NCI-H2107 (cell line): Measurements from ENCODE around the gene STIM2.

ENCODE experiments used
- DNase-seq: peaks from one replicate; lab custom pipeline; 2025; lab: John Stamatoyannopoulos, UW

STIM2 gene

GRCh38 chr4:27040356-27040755 lies 179.7 kb downstream of the STIM2 start:
- no peak for DNase-seq

DNA sequence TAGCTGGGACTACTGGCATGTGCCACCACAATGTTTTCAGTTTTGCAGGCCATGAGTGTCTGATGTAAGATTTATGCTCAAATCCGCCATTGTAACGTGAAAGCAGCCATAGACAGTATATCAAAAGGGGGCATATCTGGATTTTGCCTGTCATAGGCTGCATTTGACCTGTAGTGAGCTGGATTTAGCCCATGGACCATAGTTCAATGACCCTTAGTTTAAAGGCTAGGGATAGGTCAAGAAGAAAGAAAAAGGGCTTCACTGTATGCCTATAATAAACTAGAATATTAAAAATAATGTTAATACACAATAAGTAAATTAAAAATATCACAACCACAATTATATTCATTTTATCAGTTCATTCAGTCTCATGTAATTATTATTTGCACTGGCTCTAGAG lies 181.8 kb downstream of the STIM2 start:
- DNase-seq, result no peak

DNA sequence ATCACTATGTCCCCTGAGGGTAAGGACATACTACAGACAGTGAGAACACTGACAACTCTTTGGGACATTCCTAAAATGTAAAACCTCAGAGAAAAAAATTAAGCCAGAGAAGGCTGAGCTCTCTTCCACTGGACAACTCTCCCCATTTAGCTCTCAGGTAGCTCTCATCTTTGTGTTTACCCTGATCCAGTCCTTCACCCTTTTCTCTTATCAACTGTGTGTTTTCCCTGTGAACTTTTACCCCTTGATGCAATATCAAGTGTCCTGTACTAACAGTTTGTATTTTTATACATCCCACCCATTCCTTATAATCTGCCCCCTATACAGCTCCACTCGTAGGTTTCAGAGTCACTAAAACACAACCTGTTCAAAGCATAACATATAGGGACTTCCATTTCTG lies 182.6 kb downstream of the STIM2 start:
- DNase-seq, result no peak

DNA sequence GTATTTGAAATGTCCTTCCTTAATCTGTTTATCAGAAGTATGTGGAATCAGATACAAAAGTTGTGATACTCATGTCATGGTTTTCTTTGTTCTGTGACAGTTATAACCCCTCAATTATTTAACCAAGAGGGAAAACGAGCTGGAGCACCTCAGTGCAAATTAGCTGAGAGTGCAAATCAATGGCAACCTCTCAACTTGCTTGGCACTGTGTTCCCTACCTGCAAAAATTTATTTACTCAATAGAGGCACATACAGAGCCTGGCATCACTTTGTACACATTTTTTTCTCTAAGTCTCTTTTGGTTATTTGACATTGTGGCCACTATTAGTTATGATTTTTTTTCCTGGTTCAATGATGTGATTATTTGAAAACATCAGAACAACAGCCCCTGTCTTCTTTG lies 186.2 kb downstream of the STIM2 start:
- no peak for DNase-seq

- no peak for DNase-seq
These were observed 188.0 kb downstream of the STIM2 start for GRCh38 chr4:27048429-27049238.

DNA sequence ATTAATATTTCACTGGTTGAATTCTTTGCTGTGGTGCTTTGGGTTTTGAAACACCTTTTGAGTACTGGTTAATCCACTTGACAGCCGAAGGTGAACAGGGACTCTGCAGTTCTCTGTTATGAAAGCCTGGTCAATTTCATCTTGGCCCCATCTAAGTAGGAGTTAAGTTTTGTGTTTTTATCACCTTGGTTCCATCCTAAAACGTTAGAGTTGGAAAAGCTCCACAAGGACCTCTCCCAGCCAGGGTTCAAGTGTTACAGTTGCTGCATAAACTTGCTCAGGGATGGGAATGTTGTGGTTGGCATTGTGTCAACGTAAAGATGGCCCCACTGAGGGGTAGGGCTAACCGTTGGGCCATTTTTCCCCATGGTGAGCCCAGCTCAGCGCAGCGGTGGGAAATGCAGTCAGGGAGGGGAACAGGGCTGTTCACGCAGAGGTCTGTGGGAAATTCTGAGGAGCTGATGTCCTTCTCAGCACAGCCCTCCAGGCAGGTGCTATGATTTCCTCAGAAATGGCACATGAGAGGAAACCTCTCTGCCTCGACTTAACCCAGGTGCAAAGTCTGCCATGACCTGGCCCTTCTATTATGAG lies 188.7 kb downstream of the STIM2 start:
- DNase-seq, result no peak

- DNase-seq, result no peak
These were observed 190.1 kb downstream of the STIM2 start for GRCh38 chr4:27050731-27051130.

DNA sequence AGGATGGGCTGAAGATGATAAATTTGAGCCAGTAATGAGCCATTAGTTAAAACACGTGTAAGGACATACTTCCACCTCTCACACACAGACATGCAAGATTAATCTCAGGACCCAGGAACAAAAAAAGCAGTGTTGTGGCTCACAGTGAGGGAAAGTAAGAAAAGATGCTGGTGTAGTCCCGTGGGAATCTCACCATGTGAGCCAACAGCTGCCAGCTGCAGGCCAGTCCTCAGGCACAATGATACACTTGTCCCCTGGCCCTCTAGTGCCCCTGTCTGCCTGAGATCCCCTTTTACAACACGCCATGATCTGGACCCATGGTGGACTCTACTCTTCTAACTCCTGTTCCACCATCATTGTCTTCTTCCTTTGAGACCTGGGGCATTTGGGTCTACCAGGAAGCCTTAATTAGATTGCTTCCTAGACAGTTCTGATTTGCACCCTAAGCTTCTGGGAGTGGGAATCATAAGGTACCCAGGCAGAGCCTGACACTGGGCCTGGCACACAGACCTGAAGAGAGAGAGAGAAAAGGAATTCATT lies 194.7 kb downstream of the STIM2 start:
- no peak for DNase-seq

- DNase-seq, result no peak
These were observed 195.6 kb downstream of the STIM2 start for GRCh38 chr4:27056281-27056680.

DNA sequence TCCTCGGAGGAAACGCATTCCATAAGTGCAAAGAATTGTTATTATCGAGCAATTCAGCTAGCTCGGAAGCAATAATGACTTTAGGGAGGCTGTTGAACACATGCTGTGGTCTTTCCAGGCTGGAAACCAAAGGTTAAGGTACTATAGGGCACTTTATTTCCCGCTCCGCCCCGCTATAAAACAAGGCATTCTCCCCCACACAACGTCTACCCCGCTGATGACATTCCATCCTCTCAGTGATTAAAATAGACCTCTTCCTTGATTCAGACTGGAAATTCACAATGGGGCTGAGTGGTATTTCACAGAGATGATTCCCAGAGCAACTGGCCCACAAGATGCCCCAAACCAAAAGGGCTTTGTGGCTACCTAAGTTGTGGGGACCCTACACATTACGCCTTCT lies 196.4 kb downstream of the STIM2 start:
- no peak for DNase-seq

- no peak for DNase-seq
These were observed 197.0 kb downstream of the STIM2 start for GRCh38 chr4:27057662-27058061.

DNA sequence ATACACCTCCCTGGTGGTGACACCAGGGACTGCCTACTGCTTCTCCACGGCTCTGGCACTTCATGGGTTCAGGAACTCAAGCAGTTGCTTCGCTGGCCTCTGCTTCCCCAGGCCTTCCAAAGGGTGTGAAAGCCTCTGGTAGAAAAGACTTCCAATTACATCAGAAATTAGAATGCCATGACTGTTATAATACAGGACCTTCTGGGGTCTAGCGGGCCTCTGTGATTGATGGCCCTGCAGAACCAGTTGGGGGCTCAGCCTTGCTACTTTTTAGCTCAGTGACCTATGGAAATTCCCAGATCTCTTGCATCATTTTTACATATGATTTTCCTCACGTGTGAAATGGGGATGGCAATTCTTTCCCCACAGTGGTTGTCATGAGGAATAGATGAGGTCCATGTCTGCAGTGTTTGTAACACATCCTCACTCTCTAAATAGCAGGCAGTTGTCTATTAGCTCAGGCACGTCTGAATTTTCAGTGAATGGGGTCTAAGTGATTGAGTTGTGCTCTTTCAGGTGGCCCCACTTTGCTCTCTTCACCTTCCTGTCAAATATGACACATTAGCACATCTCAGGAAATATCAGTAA lies 198.3 kb downstream of the STIM2 start:
- DNase-seq, result no peak

DNA sequence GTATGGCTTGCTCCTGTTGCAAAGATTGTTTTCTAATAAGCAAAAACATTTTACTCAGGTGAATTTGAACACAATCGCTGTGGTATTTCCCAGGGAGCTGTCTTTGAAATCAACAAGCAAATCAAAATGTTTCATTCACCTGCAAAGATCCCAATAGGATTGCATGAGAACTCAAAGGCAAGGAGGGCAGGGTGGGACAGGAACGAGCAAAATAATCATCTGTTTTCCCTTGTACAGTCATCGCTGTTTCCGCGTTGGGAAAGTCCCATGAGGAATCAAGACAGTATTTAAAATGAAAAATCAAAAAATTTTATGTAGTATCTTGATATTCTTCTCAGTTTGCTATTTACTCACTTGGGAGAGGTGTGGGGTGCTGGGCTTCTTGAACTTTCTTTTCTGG lies 198.8 kb downstream of the STIM2 start:
- DNase-seq, result no peak

DNA sequence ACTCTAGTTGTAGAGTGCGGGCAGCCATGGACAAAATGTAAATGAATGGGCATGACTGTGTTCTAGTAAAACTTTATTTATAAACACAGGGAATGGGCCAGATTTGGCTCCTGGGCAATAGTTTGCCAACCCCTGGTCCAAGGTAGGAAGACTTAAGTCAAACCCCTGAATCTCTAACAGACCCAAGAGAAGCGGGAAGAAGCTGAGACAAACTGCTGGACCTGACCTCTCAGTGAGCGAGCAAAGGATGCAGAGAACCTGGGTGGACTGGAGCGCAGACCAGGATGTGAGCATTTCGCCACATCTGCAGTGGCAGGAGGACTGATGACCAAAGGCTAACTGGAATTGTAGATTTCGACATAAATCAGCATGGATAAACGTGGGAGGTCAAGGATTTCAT lies 201.6 kb downstream of the STIM2 start:
- no peak for DNase-seq

DNA sequence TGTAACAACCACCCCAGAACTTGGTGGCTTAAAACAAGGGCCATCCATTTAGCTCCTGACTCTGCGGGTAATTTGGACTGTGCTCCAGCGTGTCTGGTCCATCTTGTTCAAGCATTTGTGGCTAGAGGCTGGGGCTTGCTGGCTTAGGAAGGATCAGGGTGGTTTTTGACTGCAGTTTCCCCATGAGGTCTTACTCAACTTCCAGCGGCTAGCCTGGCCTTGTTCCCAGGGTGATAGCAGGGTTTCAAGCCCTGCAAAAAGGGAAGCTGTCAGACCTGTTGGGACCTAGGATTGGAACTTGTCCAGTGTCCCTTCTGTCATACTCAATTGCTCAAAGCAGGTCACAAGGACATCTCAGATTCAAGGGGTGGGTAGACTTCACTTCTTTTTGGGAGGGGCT lies 205.9 kb downstream of the STIM2 start:
- DNase-seq, result no peak

- DNase-seq, result no peak
These were observed 207.7 kb downstream of the STIM2 start for GRCh38 chr4:27068151-27068867.
